AG09319 (cell line): ENCODE results near the gene SCD5.
"Not testable (repeated sequence)": the region's sequence is repeated elsewhere in the genome, so short reads cannot be mapped to it uniquely, and the experiment has no call there.

Experiments used
- DNase-seq: peaks from one replicate; pipeline ENCODE4 v3.0.0-alpha.2; 2010; ENCODE audit warnings: low read depth; ENCODE audit errors: extremely low read depth
- TF ChIP-seq, protein P1 (sequence below): IDR thresholded peaks from 2 replicates; pipeline ENCODE4 v1.5.1; 2011; ENCODE audit warnings: low read depth, mild to moderate bottlenecking, inconsistent platforms, low read length, moderate library complexity

Gene SCD5

GRCh38 chr4:82818664-82819662 lies 20.4 kb upstream of the SCD5 start:
- TF ChIP-seq, protein P1, sequence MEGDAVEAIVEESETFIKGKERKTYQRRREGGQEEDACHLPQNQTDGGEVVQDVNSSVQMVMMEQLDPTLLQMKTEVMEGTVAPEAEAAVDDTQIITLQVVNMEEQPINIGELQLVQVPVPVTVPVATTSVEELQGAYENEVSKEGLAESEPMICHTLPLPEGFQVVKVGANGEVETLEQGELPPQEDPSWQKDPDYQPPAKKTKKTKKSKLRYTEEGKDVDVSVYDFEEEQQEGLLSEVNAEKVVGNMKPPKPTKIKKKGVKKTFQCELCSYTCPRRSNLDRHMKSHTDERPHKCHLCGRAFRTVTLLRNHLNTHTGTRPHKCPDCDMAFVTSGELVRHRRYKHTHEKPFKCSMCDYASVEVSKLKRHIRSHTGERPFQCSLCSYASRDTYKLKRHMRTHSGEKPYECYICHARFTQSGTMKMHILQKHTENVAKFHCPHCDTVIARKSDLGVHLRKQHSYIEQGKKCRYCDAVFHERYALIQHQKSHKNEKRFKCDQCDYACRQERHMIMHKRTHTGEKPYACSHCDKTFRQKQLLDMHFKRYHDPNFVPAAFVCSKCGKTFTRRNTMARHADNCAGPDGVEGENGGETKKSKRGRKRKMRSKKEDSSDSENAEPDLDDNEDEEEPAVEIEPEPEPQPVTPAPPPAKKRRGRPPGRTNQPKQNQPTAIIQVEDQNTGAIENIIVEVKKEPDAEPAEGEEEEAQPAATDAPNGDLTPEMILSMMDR = no peak

DNA sequence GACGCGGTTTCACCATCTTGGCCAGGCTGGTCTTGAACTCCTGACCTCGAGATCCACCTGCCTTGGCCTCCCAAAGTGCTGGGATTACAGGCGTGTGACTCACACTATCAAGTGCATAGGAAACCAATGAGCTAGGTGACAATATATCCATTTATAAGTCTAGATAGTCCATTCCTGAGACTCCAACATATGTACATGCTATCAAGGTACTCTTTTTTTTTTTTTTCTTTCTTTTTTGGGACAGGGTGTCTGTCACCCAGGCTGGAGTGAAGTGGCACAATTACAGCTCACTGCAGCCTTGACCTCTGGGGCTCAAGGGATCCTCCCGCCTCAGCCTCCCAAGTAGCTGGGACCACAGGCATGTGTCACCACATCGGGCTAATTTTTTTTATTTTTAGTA lies 18.3 kb upstream of the SCD5 start:
- not testable (repeated sequence) for DNase-seq

More at GRCh38 chr4:82818664-82819662, 20.4 kb upstream of the SCD5 start:
- no peak for DNase-seq

GRCh38 chr4:82814034-82814433 lies 15.4 kb upstream of the SCD5 start:
- TF ChIP-seq, protein P1 = no peak

GRCh38 chr4:82811838-82812341 lies 13.3 kb upstream of the SCD5 start:
- no peak for DNase-seq
- TF ChIP-seq, protein P1 = no peak

More at GRCh38 chr4:82814034-82814433, 15.4 kb upstream of the SCD5 start:
- no peak for DNase-seq

DNA sequence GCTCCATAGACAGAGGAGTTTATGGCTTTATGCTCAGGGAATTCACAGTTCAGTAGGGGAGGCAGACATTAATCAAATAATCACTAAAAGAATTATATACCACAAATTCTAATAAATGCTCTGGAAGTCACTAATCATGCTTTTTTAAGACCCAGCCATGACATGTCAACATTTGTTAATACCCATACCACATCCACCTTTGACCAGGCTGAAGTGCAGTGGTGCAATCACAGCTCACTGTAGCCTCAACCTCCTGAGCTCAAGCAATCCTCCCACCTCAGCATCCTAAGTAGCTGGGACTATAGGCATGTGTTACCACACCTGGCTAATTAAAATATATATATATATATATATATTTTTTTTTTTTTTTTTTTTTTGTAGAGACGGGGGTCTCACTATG lies 12.8 kb upstream of the SCD5 start:
- TF ChIP-seq, protein P1 = no peak
- DNase-seq = no peak

- TF ChIP-seq, protein P1 = no peak
- no peak for DNase-seq
Measured at GRCh38 chr4:82810176-82810575, 11.6 kb upstream of the SCD5 start.

DNA sequence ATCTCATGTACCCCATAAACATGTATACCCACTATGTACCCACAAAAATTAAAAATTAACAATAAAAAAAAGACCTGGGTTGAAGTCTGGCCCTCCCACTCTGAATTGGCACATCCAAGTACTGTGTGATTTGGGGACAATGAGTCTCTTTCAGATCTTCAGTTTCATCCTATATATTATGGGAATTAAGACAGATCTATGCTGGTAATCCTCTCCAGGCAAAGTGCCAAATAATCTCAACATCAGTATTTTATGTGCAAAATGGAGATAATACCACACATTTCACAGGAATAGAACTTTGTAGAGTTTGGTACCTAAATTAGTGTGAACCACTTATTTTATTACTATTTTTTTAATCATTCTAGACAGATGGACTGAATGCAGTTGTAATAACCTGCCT lies 11.0 kb upstream of the SCD5 start:
- TF ChIP-seq, protein P1 = no peak
- no peak for DNase-seq
